Stimulated activated naive CD8-positive, alpha-beta T cell treated with anti-CD3 and anti-CD28 coated beads, Interleukin-15, Interleukin-2, amounts not matched to agents 100 ng/mL and 50 ng/mL, for 24 hours (primary cell): ENCODE measurements around the gene DDI1.

Experiments
- H3K27ac Mint-ChIP-seq: one replicate; pipeline ENCODE4 v1.8.0; 2021; ENCODE audit warnings: mild to moderate bottlenecking, mixed read lengths
- H3K27me3 Mint-ChIP-seq: one replicate; pipeline ENCODE4 v1.8.0; 2021; ENCODE audit warnings: mixed read lengths
- H3K36me3 Mint-ChIP-seq: one replicate; pipeline ENCODE4 v1.8.0; 2021; ENCODE audit warnings: low read depth, mixed read lengths
- H3K4me1 Mint-ChIP-seq: one replicate; pipeline ENCODE4 v1.8.0; 2021; ENCODE audit warnings: low read depth, mixed read lengths
- H3K4me3 Mint-ChIP-seq: one replicate; pipeline ENCODE4 v1.8.0; 2021; ENCODE audit warnings: mild to moderate bottlenecking, mixed read lengths
- H3K9me3 Mint-ChIP-seq: one replicate; pipeline ENCODE4 v1.8.0; 2021; ENCODE audit warnings: mixed read lengths

DDI1 gene

GRCh38 chr11:104054911-104055529 is 18.6 kb downstream of the DDI1 start:
- Mint-ChIP-seq H3K36me3 (no peaks in the 10 kb centered on the region), H3K4me3 (no peak overlapping the region), H3K9me3 (no peaks in the 10 kb centered on the region)

GRCh38 chr11:104055596-104055995 is 19.2 kb downstream of the DDI1 start:
- Mint-ChIP-seq H3K4me3 (no peak overlapping the region), H3K9me3 (no peaks in the 10 kb centered on the region), H3K4me1 (no peaks in the 10 kb centered on the region), H3K27me3 (no peaks in the 10 kb centered on the region), H3K36me3 (no peaks in the 10 kb centered on the region), H3K27ac (no peak overlapping the region)

More at GRCh38 chr11:104054911-104055529, 18.6 kb downstream of the DDI1 start:
- H3K27ac Mint-ChIP-seq: no peak overlapping the region
- H3K27me3 Mint-ChIP-seq: no peaks in the 10 kb centered on the region
- H3K4me1 Mint-ChIP-seq: no peaks in the 10 kb centered on the region

GRCh38 chr11:104057908-104058307 is 21.5 kb downstream of the DDI1 start:
- Mint-ChIP-seq H3K27me3 (no peaks in the 10 kb centered on the region), H3K9me3 (no peaks in the 10 kb centered on the region), H3K27ac (no peak overlapping the region), H3K4me3 (no peak overlapping the region), H3K4me1 (no peaks in the 10 kb centered on the region), H3K36me3 (no peaks in the 10 kb centered on the region)

GRCh38 chr11:104058680-104059079 is 22.2 kb downstream of the DDI1 start:
- no peaks in the 10 kb centered on the region for H3K9me3 Mint-ChIP-seq
- no peaks in the 10 kb centered on the region for H3K36me3 Mint-ChIP-seq
- no peaks in the 10 kb centered on the region for H3K4me1 Mint-ChIP-seq
- no peaks in the 10 kb centered on the region for H3K27me3 Mint-ChIP-seq
- no peak overlapping the region for H3K27ac Mint-ChIP-seq
- no peak overlapping the region for H3K4me3 Mint-ChIP-seq

DNA sequence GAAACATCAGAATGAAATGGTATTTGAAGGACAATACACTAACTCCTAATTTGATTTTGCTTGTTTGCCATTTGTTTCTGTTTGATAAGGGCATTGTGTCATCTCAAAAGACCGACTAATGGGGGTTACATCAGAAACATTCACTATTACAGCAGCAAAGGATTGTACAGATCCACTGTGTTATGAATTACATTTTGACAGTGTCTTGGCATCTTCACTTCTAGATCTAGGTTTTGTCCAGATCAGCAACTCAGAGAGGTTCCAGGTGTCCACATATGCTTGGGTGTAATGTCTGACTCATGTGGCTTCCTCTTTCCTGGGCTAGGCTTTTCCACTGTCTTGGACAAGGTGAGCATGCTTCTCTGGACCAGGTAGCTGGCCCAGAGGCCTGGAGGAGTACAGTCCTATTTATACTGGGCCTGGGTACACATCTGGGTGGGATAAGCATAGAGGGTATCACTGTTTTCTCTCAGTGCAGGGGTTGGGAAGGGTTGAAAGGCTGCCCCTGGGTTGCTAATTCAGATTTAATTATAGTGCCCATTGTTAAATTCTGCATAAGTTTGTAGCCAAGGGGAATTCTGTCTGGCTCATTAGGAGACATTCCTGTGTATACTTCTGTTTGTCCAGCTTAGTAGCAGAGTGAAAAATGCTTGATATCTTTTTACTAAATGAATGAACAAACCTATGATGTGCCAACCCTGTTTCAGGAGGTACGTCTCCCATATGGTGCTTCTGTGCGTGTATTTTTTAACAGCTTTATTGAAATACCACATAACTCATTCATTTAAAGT is 23.8 kb downstream of the DDI1 start:
- H3K36me3 Mint-ChIP-seq: no peaks in the 10 kb centered on the region
- H3K27ac Mint-ChIP-seq: no peak overlapping the region
- H3K27me3 Mint-ChIP-seq: no peaks in the 10 kb centered on the region
- H3K4me1 Mint-ChIP-seq: no peaks in the 10 kb centered on the region
- H3K4me3 Mint-ChIP-seq: no peak overlapping the region
- no peaks in the 10 kb centered on the region for H3K9me3 Mint-ChIP-seq

GRCh38 chr11:104060820-104061219 is 24.4 kb downstream of the DDI1 start:
- no peaks in the 10 kb centered on the region for H3K9me3 Mint-ChIP-seq
- H3K27ac Mint-ChIP-seq: no peak overlapping the region
- no peak overlapping the region for H3K4me3 Mint-ChIP-seq
- H3K27me3 Mint-ChIP-seq: no peaks in the 10 kb centered on the region
- no peaks in the 10 kb centered on the region for H3K4me1 Mint-ChIP-seq
- no peaks in the 10 kb centered on the region for H3K36me3 Mint-ChIP-seq

DNA sequence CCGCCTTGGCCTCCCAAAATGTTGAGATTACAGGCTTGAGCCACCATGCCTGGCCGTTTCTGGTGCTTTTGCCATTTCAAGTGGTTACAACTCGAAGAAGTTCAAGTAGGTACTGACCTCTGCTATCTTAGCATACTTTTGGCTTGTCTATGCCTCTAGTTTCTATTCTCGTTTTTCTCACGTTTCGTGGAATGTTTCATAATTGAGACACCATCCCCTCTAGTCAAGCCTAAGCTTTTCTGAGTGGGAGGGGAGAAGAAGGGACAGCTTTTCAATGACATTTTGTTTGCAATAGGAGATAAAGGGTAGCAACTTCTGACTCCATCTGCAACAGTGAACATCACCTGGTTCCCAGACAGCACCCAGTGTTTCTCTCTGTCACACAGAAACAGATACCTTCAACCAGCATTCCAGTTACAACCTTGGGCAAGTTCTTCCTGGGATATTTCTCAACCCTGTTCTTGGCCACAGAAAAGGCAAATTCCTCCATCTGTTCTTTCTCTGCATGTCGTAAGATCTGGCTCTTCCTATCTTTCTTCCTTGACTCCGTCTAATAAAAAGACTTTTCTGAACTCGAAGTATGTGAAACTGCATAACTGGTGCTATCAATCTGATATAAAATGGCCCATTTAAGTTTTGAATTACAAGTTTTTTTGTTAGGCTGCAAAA is 25.5 kb downstream of the DDI1 start:
- Mint-ChIP-seq H3K27ac (no peak overlapping the region), H3K4me1 (no peaks in the 10 kb centered on the region)

DNA sequence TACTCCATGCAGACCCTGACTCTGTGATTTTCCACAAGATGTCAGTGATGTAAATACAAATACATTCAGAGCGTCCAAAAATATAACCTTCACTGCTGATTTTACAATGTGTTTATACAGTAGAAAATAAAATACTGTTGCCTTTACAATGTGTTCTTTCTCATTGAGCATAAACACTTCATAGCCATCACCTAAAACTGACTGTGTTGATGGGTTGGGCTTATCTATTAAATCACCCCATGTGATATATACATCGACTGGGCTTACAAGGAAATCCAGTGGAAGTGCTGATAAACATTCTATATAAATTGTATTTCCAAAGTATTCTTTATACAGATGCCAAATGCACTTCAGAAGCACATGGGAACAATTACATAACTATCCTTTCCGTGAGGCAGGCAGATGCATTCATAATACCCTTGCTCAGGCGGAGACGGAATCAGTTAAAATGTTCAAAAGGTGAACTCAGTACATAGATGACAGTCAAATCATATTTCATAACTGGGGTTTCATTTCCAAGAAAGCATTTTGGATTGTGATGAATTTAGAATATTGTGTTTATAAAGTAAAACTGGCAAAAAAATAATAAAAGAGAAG is 27.7 kb downstream of the DDI1 start:
- no peaks in the 10 kb centered on the region for H3K36me3 Mint-ChIP-seq

More for the DNA sequence above, 25.5 kb downstream of the DDI1 start:
- H3K27me3 Mint-ChIP-seq: no peaks in the 10 kb centered on the region
- H3K36me3 Mint-ChIP-seq: no peaks in the 10 kb centered on the region
- no peaks in the 10 kb centered on the region for H3K9me3 Mint-ChIP-seq
- no peak overlapping the region for H3K4me3 Mint-ChIP-seq

DNA sequence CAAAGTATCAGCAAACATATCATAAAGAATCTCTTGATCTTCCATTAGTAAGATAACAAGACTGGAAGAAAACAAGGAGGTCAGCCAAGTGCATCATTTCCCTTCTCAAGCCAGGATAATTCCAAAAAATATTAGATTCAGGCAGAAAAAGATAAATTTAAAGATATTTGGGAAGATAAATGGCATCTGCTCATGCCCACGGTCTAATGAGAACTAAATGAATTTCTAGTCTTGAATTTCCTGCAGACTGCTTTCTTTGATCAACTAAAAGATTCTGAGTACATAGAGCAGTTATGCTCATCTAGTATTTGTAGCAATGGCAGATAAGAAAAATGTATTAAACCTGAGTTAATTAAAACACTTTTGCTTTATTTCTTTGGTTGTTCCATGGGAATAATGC is 31.1 kb downstream of the DDI1 start:
- H3K27me3 Mint-ChIP-seq: no peaks in the 10 kb centered on the region
- H3K4me3 Mint-ChIP-seq: no peak overlapping the region
- no peaks in the 10 kb centered on the region for H3K4me1 Mint-ChIP-seq
- H3K27ac Mint-ChIP-seq: no peak overlapping the region
- H3K9me3 Mint-ChIP-seq: no peaks in the 10 kb centered on the region
- H3K36me3 Mint-ChIP-seq: no peaks in the 10 kb centered on the region

More for the DNA sequence above, 27.7 kb downstream of the DDI1 start:
- Mint-ChIP-seq H3K27me3 (no peaks in the 10 kb centered on the region), H3K4me1 (no peaks in the 10 kb centered on the region), H3K9me3 (no peaks in the 10 kb centered on the region), H3K27ac (no peak overlapping the region), H3K4me3 (no peak overlapping the region)

- Mint-ChIP-seq H3K27me3 (no peaks in the 10 kb centered on the region), H3K4me1 (no peaks in the 10 kb centered on the region), H3K4me3 (no peak overlapping the region), H3K36me3 (no peaks in the 10 kb centered on the region), H3K27ac (no peak overlapping the region), H3K9me3 (no peaks in the 10 kb centered on the region)
Observed at GRCh38 chr11:104073950-104074705, 37.7 kb downstream of the DDI1 start.

- Mint-ChIP-seq H3K36me3 (no peaks in the 10 kb centered on the region), H3K9me3 (no peaks in the 10 kb centered on the region), H3K27me3 (no peaks in the 10 kb centered on the region), H3K4me1 (no peaks in the 10 kb centered on the region), H3K4me3 (no peak overlapping the region), H3K27ac (no peak overlapping the region)
Observed at GRCh38 chr11:104075091-104075490, 38.7 kb downstream of the DDI1 start.

DNA sequence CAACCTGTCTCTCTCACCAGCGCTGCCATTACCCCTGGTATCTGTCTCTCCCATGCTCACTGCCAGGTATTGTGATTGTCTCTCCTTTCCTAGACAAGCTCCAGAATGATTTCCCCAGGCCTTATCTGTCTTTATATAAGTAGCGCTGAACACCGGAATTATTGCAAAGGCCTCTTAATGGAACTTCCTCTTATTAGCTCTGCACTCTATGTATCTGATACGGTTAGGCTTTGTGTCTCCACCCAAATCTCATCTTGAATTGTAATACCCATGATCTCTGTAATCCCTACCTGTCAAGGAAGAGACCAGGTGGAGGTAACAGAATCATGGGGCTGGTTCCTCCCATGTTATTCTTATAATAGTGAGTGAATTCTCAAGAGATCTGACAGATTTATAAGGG is 39.3 kb downstream of the DDI1 start:
- H3K36me3 Mint-ChIP-seq: no peaks in the 10 kb centered on the region
- no peaks in the 10 kb centered on the region for H3K4me1 Mint-ChIP-seq
- H3K27ac Mint-ChIP-seq: no peak overlapping the region
- H3K27me3 Mint-ChIP-seq: no peaks in the 10 kb centered on the region
- H3K9me3 Mint-ChIP-seq: no peaks in the 10 kb centered on the region
- H3K4me3 Mint-ChIP-seq: no peak overlapping the region

GRCh38 chr11:104076455-104076854 is 40.0 kb downstream of the DDI1 start:
- H3K9me3 Mint-ChIP-seq: no peaks in the 10 kb centered on the region
- no peaks in the 10 kb centered on the region for H3K27me3 Mint-ChIP-seq
- H3K4me3 Mint-ChIP-seq: no peak overlapping the region
- H3K36me3 Mint-ChIP-seq: no peaks in the 10 kb centered on the region
- no peaks in the 10 kb centered on the region for H3K4me1 Mint-ChIP-seq
- H3K27ac Mint-ChIP-seq: no peak overlapping the region

- Mint-ChIP-seq H3K27ac (no peak overlapping the region), H3K27me3 (no peaks in the 10 kb centered on the region)
Observed at GRCh38 chr11:104078245-104078644, 41.8 kb downstream of the DDI1 start.

More at GRCh38 chr11:104078245-104078644, 41.8 kb downstream of the DDI1 start:
- Mint-ChIP-seq H3K4me1 (no peaks in the 10 kb centered on the region), H3K9me3 (no peaks in the 10 kb centered on the region), H3K4me3 (no peak overlapping the region), H3K36me3 (no peaks in the 10 kb centered on the region)
